GM18498 (cell line): Measurements from ENCODE around the gene SSTR4.

Experiments used
- ATAC-seq: cut with Tn5 transposase; IDR thresholded peaks from one replicate; pipeline ENCODE4 v1.9.1; 2021; ENCODE audit warnings: mild to moderate bottlenecking, moderate library complexity; ENCODE audit not compliant: unreplicated experiment

SSTR4 gene

DNA sequence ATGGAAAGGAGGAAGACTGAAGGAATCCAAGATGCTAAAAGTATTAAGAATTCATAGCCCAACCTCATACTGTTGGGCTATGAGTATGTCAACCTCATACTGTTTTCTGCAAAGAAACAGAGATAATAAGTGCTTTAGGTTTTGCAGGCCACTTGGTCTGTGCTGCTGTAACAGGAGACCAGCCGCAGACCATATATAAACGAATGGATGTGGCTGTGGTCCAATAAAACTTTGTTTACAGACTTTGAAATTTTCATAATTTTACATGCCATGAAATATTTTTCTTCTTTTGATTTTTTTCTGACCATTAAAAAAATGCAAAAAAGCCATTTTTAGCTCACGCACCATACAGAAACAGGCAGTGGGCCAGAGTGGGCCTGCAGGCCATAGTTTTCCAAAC, 28.1 kb downstream of the SSTR4 start:
- no peak for ATAC-seq

GRCh38 chr20:23063581-23063980, 28.5 kb downstream of the SSTR4 start:
- no peak for ATAC-seq

DNA sequence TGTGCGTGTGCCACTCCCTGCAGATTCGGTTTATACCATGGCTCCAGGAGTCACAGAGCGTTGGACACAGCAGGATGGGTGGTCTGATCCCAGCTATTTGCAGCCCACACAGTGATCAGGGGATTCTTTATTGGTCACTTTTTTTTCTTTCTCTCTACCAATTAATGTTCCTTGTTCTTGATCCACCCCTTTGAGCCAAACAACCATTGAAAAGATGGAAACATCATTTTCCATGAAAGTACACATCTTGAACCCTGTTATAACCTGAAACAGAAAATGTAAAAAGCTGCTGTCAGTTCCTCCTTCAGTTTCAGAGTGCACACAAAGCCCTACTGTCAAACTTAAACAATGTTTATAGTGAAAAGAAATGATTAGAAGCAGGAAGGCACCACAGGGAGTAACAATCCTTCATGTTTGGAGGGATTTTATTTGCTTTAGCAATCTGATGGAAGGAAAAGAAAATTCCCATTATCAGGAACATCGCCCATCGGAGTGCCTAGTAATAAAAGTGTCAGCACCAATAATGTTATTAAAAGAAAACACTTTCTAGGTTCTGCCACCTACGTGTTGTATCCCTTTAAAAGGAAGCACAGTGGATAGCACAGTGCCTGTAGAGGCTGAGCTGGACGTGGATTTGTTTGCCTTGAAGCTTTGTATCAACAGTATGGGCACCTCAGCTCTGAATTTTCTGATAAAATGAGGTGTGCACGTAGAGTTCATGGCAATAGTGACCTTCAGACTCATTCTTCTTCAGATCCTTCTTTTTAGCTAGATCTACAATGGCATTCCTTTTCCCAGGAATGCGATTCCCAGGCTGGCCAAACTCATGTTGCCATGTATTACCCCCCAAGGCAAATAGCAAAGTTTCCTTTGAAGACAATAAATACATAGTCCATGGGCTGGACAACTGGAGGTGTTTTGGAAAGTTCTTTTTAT, 30.4 kb downstream of the SSTR4 start:
- no peak for ATAC-seq

GRCh38 chr20:23066772-23067171, 31.7 kb downstream of the SSTR4 start:
- no peak for ATAC-seq

DNA sequence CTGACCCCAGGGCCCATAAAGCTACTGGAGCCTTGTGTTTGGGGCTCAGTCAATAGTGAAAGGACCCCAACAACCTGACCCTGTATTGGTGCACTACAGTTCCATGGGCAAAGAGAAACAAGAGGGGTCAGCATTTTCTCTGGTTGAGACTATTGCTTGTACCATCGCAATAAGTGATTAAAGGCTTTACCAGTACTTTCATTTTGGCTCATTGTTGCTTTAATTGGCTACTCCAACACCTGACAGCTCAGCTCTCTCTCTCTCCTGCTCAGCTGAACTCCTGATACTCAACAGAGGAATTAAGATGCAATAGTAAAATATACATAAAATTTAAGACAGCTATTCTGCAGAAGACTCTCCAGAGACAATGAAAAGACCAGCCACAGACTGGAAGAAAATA, 33.2 kb downstream of the SSTR4 start:
- ATAC-seq: no peak

DNA sequence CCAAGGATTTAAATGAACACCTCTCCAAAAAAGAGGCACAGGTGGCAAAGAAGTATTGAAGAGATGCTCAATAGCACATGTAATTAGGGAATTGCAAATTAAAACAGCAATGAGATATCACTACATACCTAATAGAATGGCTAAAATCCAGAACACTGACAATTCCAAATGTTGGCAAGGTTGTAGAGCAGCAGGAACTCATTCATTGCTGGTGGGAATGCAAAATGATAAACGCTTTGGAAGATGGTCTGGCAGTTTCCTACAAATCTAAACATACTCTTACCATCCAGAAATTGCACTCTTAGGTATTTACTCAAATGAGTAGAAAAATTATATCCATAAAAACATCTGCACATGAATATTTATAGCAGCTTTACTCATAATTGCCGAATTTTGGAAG, 34.0 kb downstream of the SSTR4 start:
- ATAC-seq: no peak

DNA sequence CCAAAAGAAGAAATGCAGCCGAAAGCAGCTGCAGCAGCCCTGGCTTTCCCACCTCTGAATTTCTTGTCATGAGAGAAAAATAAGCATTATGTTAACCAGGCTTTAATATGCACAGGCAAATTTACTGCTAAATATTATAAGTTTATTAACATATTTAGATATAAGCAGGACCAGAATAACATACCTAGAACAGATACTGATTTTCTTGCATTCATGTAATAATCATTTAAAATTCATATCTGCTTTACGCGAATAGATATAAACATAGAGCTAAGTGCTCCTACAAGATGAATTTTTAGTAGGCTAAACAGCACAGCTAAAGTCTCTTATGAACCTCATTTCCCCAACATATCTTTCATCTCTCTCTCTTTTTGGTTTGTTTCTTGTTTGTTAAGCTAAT, 36.3 kb downstream of the SSTR4 start:
- ATAC-seq: no peak

DNA sequence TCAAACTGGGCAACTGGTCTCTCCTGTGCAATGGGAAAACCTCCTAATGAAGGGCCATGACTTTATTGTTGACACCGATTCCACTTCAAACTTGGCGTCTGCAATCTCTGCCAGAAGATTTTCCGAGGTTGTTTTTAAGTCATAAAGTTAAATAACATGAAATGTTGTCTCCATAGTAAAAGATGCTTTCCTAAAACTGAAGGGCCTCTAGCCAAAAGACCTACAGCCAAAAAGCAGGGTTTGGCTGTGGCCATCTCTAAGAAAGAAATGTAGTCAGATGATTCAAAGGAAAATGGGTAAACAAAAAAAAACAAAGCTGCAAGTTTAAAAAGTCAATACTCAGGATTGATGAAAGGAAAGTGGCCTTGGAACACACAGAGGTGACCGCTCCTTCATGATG, 36.9 kb downstream of the SSTR4 start:
- ATAC-seq: no peak

DNA sequence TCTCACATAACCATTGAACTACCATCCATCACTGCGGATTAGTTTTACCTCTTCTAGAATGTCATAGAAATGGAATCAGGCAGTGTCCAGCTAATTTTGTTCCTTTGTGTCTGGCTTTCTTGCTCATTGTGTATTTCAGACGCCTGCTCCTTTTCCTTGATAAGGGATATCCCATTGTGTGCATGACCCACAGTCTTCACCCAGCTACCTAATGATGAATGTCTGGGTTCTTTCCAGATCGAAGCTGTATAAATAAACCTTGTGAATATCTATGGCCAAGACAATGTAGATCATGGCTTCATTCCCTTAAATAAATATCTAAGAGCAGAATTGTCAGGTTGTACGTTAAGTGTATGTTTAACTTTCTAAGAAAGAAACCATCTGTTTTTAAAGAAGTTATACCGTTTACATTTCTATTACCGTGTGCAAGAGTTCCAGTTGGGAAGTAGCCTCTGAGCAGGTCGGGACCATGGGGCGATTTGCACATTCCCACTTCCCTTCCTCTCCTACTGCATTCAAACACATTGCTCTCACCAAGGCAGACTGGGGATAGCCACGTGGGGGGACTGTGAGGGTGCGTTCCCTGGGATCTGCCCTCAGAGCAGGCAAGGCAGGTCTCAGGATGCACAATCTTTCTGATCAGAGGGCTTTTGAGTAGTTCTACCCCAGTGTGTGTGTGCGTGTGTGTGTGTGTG, 37.9 kb downstream of the SSTR4 start:
- no peak for ATAC-seq

GRCh38 chr20:23074052-23074451, 38.9 kb downstream of the SSTR4 start:
- no peak for ATAC-seq

GRCh38 chr20:23077277-23077676, 42.2 kb downstream of the SSTR4 start:
- ATAC-seq: no peak

DNA sequence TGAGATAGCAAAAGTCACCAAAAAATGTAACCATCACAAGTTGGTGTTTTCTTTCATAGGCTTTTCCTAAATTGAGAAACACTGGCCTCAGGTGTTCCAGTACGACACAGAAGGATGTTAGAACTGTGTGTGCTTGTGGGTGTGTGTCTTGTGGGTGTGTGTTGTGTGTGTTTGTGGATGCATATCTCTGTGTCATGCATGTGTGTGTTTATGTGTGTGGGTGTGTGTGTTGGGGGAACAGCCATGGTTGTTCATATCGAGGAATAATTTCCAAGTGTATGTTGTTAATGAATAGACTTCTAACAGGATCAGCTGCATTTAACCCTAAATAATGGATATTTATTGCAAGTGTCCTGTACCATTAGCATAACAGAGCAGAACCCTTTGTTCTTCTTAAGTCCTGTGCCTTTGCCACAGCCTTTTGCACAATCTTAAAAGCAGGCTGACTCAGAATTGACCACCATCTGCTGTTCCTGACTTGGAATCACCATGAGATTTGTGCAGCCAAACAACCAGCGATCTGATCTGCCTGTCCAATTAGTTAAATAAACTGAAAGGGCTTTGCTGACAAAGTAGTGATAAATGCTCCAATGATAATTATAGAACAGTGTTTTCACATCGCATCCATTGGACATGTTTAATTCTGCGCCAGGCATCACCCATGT, 43.4 kb downstream of the SSTR4 start:
- ATAC-seq: no peak

DNA sequence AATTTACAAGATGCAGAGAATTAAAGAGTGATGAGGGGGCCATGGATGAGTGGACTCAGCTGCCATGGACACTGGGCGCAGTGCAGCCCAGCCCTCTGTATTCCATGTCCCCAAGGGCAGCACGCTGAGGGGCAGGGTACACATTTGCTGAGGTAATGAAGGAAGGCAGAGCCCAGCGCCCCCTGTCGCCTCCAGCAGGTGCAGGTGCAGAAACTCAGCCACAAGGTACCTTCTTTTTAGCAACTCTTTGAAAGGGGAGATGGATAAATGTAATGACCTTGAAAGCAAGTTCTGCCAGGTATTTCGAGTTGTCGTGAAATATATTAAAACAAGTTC, 43.9 kb downstream of the SSTR4 start:
- no peak for ATAC-seq

DNA sequence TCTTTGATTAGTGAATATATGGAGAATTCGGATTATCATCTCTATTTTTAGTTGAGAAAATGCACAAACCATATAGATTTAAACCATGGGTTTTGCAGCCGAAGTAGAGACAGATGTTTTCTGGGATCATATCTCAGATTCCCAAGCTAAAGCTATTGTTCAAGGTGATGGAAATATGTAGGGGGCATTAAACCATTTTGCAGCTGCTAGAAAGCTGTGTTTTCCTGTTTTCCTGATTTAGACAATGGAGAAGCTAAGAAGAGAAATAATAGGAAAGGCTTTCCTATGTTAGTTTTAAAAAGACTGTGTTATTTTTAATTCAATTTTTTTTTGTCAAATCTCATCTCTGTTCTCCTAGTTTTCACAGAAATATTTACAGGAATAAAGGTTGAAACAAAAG, 44.8 kb downstream of the SSTR4 start:
- ATAC-seq: no peak

GRCh38 chr20:23080521-23080920, 45.4 kb downstream of the SSTR4 start:
- no peak for ATAC-seq

DNA sequence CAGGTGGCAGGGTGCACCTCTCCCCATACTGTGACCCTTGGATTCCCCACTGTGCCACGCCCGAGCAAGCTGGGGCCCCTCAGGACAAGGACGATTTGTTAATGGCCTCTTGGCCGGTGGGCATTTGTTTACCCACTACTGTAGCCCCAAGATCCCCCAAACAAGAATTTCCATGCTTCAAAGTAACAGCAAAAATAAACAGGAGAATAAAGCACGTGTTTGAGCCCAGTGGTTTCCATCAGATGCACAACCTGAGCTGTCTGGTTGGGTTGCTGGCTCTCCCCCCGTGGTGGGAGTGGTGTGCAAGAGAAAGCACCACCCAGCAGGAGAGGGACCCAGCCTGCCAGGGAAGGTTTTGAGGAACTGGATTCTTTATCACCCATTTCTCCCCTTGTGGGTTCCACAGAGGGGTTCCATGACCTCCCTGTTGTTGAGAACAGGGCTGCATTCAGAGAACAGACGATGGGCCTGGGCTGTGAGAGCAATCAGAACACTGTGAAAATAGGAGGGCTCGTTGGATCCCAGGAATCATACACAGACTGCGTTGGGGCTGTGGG, 46.2 kb downstream of the SSTR4 start:
- no peak for ATAC-seq

- ATAC-seq: no peak
Measured at GRCh38 chr20:23082846-23083552, 47.9 kb downstream of the SSTR4 start.

DNA sequence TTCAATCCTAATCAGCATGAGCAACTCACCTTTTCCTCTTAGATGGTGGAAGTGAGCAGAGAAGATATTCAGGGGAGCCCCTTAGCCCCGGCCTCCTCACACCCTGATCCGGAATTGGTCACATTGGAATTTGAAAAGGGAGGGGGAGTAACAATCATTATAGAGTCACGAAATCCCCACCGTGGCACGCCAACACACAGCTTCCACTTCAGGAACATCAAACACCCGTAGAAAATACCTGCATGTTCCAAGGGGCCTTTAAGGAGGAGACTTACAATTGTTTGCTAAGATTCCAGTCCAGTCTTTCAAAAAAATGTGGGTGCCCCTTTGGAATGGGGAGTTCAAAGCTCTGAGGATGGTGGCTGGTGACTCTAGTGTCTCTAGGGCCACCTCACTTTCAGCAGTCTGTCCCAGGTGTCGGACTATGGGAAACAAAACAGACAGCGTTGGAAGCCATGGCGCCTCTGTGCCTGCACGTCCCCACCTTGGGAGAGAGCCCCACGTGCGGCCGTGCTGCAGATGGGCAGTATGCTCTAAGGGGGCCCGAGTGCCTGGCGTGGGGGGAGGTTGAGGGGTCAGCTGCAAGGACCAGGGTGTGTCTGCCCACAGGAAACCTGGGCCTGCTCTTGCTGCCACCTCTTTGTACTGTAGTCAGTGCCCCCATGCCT, 48.6 kb downstream of the SSTR4 start:
- ATAC-seq: no peak

- ATAC-seq: no peak
Measured at GRCh38 chr20:23084282-23084844, 49.3 kb downstream of the SSTR4 start.

DNA sequence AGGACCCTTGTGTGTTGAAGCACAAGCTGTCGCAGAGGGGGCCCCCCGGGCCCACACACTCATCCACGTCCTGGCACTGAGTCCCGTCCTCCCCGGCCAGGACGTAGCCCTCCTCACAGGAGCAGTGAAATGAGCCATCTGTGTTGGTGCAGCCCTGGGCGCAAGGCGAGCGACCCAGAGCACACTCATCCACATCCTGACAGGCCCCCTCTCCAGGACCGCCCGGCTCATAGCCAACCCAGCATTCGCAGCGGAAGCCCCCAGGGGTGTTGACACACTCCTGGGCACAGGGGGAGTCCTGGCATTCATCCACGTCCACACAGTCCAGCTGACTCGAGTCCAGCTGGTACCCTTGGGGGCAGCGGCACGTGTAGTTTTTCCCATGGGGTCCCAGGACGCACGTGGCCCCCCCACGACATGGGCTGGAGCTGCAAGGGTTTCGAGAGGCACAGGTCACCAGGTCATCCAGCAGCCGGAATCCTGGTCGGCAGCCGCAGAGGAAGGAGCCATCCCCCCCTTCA, 49.8 kb downstream of the SSTR4 start:
- ATAC-seq: no peak
